ENCODE results near the gene BCOR. TPM values are rescaled to one million over a fixed set of nuclear protein-coding genes. Genes with fewer than 3 reads are reported as not detected.
A peak's percentile ranks its signal among the peaks of the same experiment; 100 is the strongest.

The BCOR gene
- total RNA-seq, 1 experiment from 2014 or later = 134 TPM

GRCh38 chrX:40097141-40097503, 636 bp downstream of the BCOR start:
- no peak overlapping the region for H3K18ac ChIP-seq (ENCODE audit: insufficient read length, low read depth, low read length)
- peaks cover 32% of the 10 kb centered on the region; the same call in 1 of the 2 replicates for H3K27me3 ChIP-seq (ENCODE audit: insufficient read depth, low read length)
- no peak overlapping the region for H2BK20ac ChIP-seq (ENCODE audit: low read depth, low read length, poor library complexity, severe bottlenecking)
- no peak overlapping the region for H2BK5ac ChIP-seq (ENCODE audit: insufficient read length, low read length)
- no peak overlapping the region for H3K56ac ChIP-seq (ENCODE audit: insufficient read length, low read depth, low read length)
- no peaks in the 10 kb centered on the region for H3K79me1 ChIP-seq (ENCODE audit: insufficient read depth, low read depth, low read length, poor library complexity, severe bottlenecking)
- Mint-ChIP-seq H3K9me3 (peaks cover 46% of the 10 kb centered on the region in 2 experiments), H3K27me3 (ENCODE audit: low read depth) (peaks cover 39% of the 10 kb centered on the region), H3K27ac (no peak overlapping the region), H3K4me3 (peak overlapping the region; percentile 80 to 86), H3K36me3 (ENCODE audit: insufficient read depth in 1 of 3, low read depth in 3 of 3) (peaks cover 0 to 9% (median 8%) of the 10 kb centered on the region in 3 experiments; a peak in 5 of 7 replicates), H3K4me1 (peaks cover 30 to 42% of the 10 kb centered on the region in 2 experiments)
- no peak overlapping the region for H2BK15ac ChIP-seq (ENCODE audit: low read depth, low read length)
- H3K4ac ChIP-seq (ENCODE audit: low read depth, low read length) = no peak overlapping the region
- H2AK5ac ChIP-seq (ENCODE audit: insufficient read length, low read length) = no peak overlapping the region
- no peak overlapping the region for H2BK12ac ChIP-seq (ENCODE audit: insufficient read length, low read depth, low read length)
- WGBS (ENCODE audit: extremely low coverage, insufficient read length, low lambda C conversion rate) = no CpG with 5 or more reads among the region's 42 CpGs
- peaks cover 17% of the 10 kb centered on the region for H3K79me2 ChIP-seq (ENCODE audit: insufficient read depth, low read length)
- peak overlapping the region; percentile 74 for H3K4me2 ChIP-seq (ENCODE audit: insufficient read depth, insufficient read length, low read length)
- no peak overlapping the region for H3K9ac ChIP-seq (ENCODE audit: extremely low read depth, insufficient read length, low read length)
- no peak overlapping the region for H4K8ac ChIP-seq (replicated peaks; ENCODE audit: insufficient read length, low read depth, low read length)
- no peak overlapping the region for H3T11ph ChIP-seq (ENCODE audit: low read length)
- H3K9me3 ChIP-seq (ENCODE audit: control insufficient read depth, low read depth, low read length) = no peaks in the 10 kb centered on the region
- no peak overlapping the region for H4K91ac ChIP-seq (ENCODE audit: insufficient read length, low read depth, low read length)
- TF ChIP-seq CTCF (conservative IDR thresholded peaks at IDR 0.05) = no peak
- H3K4me1 ChIP-seq (ENCODE audit: insufficient read depth, low read length) = peaks cover 12% of the 10 kb centered on the region; the same call in 1 of the 2 replicates
- H3K27ac ChIP-seq (ENCODE audit: insufficient read length, low read depth, low read length) = no peak overlapping the region
- no peaks in the 10 kb centered on the region for H4K20me1 ChIP-seq (ENCODE audit: control insufficient read depth, insufficient read depth, insufficient read length)
- no peak overlapping the region for H3K14ac ChIP-seq (ENCODE audit: insufficient read depth, low read length)
- H3K23ac ChIP-seq (ENCODE audit: insufficient read length, low read depth, low read length) = no peak overlapping the region
- no peak overlapping the region for H4K5ac ChIP-seq (ENCODE audit: insufficient read length, low read depth, low read length)
- no peak for DNase-seq
- H2BK120ac ChIP-seq (ENCODE audit: low read depth, low read length, poor library complexity, severe bottlenecking) = no peak overlapping the region
- no peak overlapping the region for H2AFZ ChIP-seq (ENCODE audit: low read length)
- peaks cover 34% of the 10 kb centered on the region for H3K23me2 ChIP-seq (ENCODE audit: insufficient read length, low read depth, low read length, poor library complexity, severe bottlenecking)

All from H9 (cell line).